ENCODE results near the gene PRSS2. TPM values are rescaled to one million over a fixed set of nuclear protein-coding genes. Genes with fewer than 3 reads are reported as not detected.
"Not testable (repeated sequence)": the region's sequence is repeated elsewhere in the genome, so short reads cannot be mapped to it uniquely, and the experiment has no call there.

The PRSS2 gene
- total RNA-seq, 1 donor from 2014 or later = not detected

DNA sequence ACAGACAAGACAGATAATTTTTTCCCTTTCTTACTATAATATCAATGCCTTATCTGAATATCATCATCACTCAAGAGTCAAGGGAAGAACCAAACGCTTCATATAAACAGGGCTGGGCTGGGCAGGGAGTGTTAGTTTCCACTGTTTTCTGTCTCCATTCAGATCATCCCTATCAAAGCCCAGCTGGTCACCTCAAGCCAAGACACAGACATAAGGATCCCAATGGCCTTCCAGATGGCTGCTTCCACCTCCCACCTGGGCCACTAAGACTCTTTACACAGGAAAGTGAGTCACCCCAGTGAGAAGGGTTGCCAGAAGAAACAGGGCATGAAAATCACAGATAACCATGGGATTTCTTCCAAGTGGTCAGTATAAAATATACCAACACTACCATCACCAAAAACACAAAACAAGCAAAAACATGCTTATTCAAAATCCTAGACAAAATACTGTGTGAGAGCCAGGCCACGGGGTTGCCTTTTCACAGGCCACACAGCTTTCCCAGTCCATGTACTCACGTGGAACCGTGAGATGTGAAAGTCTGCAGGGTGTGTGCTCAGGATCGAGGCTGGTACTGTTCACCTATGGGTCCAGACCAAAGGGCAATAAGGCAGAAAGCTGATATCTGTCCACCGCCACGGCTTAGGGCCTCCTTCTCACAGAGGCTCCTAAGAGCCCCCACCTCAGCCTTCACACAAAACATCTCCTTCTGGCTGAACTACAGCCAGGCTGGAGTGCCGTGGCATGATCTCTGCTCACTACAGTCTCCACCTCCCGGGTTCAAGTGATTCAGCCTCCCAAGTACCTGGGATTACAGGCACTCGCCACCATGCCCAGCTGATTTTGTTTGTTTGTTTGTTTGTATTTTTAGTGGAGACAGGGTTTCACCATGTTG is 15.8 kb upstream of the PRSS2 start:
- no peak for FAIRE-seq
- no peak for DNase-seq (ENCODE audit: low spot score in 2 of 2)

GRCh38 chr7:142758312-142758711 is 12.5 kb upstream of the PRSS2 start:
- not testable (repeated sequence) for FAIRE-seq; DNase-seq (ENCODE audit: low spot score in 2 of 2)

DNA sequence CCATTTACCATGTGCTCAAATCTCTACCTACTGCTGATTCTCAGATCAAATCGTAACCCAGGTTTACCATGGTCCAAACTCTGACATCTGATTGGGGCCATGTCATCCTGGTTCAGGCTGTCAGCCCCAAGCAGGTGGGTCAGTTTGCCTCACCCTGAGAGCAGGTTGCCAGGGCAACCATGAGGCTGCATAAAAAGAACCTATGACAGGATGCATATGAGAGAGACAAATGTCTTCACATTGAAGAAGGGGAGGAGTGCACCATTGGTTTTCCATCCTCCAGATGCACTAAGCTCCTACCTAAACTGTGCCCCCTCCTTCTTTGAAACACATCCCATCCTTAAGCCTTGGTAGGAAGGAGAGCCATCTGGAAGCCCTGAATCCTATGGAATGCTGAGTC is 11.3 kb upstream of the PRSS2 start:
- FAIRE-seq (no peak), DNase-seq (ENCODE audit: low spot score in 2 of 2) (no peak)

DNA sequence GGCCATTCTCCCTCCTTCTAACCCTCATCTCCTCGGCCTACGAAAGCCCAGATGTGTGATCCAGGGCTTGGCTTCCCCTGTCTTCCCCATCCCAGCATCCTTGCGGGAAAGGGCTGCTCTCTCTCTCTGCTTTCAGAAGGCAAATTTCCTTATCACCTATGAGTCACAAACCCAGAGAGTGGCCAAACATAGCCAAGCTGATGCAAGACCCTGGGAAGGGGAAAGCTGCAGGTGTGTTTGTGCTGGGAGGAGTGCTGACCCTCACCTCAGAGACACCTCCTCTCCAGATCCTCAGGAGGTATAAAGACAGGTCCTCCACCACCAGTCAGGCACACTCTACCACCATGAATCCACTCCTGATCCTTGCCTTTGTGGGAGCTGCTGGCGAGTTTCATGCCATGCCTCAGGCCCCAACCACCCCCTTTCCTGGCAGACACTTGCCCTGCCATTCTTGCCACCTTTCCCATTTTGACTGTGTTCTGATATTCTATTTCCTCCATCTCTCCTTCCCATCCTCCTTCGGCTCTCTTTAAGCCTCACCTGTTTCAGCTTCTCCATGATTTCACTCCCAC is 10.6 kb upstream of the PRSS2 start:
- DNase-seq (ENCODE audit: low spot score in 2 of 2) = no peak
- no peak for FAIRE-seq

GRCh38 chr7:142761606-142762005 is 9.2 kb upstream of the PRSS2 start:
- not testable (repeated sequence) for FAIRE-seq; DNase-seq (ENCODE audit: low spot score in 2 of 2)

DNA sequence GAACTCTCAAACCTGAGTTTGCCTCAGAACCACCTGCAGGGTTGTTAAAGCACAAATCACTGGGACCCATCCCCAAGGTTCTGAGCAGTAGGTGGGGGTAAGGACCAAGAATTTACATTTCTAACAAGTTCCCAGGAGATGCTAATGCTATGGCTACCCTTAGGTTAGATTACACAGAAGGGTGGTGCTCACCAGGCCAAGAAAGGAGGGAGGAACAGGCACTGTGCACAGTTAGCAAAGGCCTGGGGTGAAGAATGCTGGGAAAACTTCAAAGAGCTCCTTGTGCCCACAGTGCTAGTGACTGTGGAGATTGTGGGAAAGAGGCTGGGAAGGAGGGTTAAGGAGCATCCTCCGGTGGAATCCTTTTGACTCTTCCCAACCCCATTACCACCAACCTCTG is 8.7 kb upstream of the PRSS2 start:
- FAIRE-seq (no peak), DNase-seq (ENCODE audit: low spot score in 2 of 2) (no peak)

- FAIRE-seq = no peak
- no peak for DNase-seq (ENCODE audit: low spot score in 2 of 2)
Observed at GRCh38 chr7:142767451-142767850, 3.3 kb upstream of the PRSS2 start.

- DNase-seq (ENCODE audit: low spot score in 2 of 2) = no peak
- FAIRE-seq = no peak
Observed at GRCh38 chr7:142767861-142768260, 2.9 kb upstream of the PRSS2 start.

DNA sequence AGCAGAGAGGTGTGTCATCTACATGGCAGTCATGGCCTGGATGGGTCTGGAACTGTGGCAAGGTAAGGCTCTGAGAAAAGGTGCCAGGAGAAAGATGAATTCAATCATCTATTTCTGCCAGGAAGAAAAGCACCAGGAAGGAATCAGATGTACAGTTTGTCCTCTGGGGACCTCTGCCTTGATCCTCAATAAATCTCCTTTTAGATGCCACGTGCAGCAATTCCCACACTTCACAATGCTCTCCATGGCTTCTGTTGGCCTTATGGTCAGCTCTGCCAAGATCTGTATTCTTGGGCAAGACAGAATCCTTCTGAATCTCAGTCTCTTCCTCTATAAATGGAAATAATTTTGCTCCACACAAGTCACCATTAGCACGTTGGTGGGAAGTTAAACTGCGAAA is 1.9 kb upstream of the PRSS2 start:
- not testable (repeated sequence) for DNase-seq (ENCODE audit: low spot score in 2 of 2); FAIRE-seq

- no peak for DNase-seq (ENCODE audit: low spot score in 2 of 2)
- no peak for FAIRE-seq
Observed at GRCh38 chr7:142771353-142771723, 568 bp downstream of the PRSS2 start.

DNA sequence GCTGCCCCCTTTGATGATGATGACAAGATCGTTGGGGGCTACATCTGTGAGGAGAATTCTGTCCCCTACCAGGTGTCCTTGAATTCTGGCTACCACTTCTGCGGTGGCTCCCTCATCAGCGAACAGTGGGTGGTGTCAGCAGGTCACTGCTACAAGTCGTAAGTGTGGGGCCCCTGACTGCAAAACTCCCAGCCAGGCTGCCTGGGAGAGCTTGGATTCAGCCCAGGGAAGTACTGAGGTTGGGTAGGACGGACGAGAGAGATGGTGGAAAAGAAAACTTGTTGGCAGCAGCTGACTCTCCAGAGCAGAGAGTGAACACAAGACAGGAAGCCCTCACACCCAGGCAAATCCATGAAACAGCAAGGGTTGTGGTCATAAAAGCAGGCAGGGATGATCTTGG is 1.3 kb downstream of the PRSS2 start:
- no peak for DNase-seq (ENCODE audit: low spot score in 2 of 2)
- FAIRE-seq = no peak

DNA sequence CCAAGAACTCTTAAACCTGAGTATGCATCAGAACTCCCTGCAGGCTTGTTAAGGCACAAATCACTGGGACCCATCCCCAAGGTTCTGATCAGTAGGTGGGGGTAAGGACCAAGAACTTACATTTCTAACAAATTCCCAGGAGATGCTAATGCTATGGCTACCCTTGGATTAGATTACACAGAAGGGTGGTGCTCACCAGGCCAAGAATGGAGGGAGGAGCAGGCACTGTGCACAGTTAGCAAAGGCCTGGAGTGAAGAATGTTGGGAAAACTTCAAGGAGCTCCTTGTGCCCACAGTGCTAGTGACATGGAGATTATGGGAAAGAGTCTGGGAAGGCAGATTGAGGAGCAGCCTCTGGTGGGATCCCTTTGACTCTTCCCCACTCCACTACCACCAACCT is 1.9 kb downstream of the PRSS2 start:
- DNase-seq (ENCODE audit: low spot score in 2 of 2) (no peak), FAIRE-seq (no peak)

- DNase-seq (ENCODE audit: low spot score in 2 of 2) (no peak), FAIRE-seq (no peak)
Observed at GRCh38 chr7:142773230-142773629, 2.5 kb downstream of the PRSS2 start.

- no peak for FAIRE-seq
- no peak for DNase-seq (ENCODE audit: low spot score in 2 of 2)
Observed at GRCh38 chr7:142773937-142774744, 3.4 kb downstream of the PRSS2 start.

DNA sequence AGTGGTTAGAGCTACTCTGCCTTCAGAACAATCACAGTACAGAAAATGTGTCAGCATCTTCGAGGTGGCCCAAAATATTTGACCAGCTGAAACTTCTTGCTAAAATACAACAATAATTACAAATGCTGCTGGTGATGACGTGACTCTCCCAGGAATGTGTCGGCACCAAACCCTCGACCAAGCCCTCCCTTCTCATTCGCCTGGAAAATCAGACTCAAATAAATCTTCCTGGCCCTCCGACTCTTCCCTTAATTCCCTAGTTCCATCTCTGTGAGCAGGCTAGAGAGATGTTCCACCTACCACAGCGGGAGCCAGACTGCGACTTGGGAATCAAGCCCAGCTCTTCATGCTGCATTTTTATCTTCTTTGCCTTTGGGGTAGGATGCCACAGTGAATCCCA is 4.1 kb downstream of the PRSS2 start:
- DNase-seq (ENCODE audit: low spot score in 2 of 2) (no peak), FAIRE-seq (no peak)

- DNase-seq (ENCODE audit: low spot score in 2 of 2); FAIRE-seq: not testable (repeated sequence)
Observed at GRCh38 chr7:142775351-142776115, 4.8 kb downstream of the PRSS2 start.

DNA sequence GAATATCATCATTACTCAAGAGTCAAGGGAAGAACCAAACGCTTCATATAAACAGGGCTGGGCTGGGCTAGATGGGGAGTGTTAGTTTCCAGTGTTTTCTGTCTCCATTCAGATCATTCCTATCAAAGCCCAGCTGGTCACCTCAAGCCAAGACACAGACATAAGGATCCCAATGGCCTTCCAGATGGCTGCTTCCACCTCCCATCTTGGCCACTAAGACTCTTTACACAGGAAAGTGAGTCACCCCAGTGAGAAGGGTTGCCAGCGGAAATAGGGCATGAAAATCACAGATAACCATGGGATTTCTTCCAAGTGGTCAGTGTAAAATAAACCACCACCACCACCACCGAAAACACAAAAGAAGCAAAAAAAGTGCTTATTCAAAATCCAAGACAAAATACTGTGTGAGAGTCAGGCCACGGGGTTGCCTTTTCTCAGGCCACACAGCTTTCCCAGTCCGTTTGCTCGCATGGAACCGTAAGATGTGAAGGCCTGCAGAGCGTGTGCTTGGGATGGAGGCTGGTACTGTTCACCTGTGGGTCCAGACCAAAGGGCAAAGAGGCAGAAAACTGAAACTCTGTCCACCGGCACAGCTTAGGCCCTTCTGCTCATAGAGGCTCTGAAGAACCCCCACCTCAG is 5.6 kb downstream of the PRSS2 start:
- no peak for DNase-seq (ENCODE audit: low spot score in 2 of 2)
- no peak for FAIRE-seq

DNA sequence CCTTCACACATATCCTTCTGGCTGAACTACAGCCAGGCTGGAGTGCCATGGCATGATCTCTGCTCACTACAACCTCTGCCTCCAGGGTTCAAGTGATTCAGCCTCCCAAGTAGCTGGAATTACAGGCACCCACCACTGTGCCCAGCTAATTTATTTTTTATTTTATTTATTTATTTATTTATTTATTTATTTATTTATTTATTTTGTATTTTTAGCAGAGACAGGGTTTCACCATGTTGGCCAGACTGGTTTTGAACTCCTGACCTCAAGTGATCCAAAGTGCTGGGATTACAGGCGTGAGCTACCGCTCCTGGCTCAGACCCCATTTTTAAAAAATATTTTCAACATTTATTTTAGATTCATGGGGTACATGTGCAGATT is 6.1 kb downstream of the PRSS2 start:
- not testable (repeated sequence) for FAIRE-seq

DNA sequence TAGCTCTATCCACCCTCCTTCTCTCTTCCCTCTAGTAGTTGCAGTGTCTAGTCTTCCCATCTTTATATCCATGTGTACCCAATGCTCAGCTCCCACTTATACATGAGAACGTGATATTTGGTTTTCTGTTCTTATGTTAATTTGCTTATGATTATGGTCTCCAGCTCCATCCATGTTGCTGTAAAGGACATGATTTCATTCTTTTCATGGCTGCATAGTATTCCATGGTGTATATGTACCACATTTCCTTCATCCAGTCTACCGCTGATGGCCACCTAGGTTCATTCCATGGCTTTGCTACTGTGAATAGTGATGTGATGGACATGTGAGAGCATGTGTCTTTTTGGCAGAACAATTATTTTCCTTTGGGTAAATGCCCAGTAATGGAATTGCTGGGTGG is 6.5 kb downstream of the PRSS2 start:
- DNase-seq (ENCODE audit: low spot score in 2 of 2) (no peak), FAIRE-seq (no peak)

More for the DNA sequence above, 6.1 kb downstream of the PRSS2 start:
- not testable (repeated sequence) for DNase-seq (ENCODE audit: low spot score in 2 of 2)
